C4-2B (cell line): ENCODE data around the gene KRT79.

Experiments
- H3K27ac ChIP-seq: fragments of 450-650 bp; 2 replicates; pipeline ENCODE4 v1.5.1; 2017
- CTCF ChIP-seq: fragments of 450-650 bp; conservative IDR thresholded peaks from 2 replicates; pipeline ENCODE4 v1.5.1; 2017; ENCODE audit warnings: mild to moderate bottlenecking
- ZFX ChIP-seq: fragments of 450-650 bp; IDR thresholded peaks from 2 replicates; pipeline ENCODE4 v1.6.1; 2017

Gene KRT79

DNA sequence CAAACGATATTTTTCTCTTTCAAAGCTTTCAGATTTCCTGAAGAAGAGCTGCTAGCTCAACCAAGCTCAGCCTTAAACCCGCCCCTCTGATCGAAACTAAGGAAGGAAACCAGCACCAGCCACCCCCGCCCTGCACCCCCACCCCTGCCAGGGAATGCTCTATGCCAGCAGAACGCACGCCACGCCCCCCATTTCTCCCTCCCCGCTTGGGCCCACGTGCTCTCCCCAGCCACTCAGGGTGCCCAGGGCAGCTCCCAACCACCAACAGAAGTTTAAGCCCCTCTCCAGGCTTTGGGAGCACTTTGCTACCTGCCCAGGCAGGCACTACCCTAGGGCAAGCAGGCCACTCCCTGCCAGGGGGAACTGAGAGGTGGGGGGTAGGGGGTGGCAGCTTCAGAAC lies 33.5 kb upstream of the KRT79 start:
- H3K27ac ChIP-seq, result no peak overlapping the region
- no peak for TF ChIP-seq CTCF
- no peak for TF ChIP-seq ZFX

DNA sequence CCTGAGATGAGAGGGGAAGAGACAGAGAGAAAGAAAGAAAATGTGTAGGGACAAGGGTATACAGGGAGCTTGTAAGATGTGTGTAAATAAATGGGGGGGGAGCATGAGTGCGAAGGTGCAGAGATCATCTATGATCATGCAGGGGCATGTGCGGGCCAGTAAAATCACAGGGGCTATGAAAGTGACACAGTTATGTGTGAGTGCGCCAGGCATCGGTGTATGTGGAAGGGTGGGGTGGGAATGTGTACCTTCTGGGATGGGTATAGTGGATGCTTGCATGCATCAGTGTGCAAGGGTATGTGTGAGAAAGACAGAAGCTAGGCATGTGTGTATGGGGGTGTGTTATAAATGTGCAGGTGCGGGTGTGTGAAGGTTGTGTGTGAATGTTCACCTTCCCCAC lies 33.0 kb upstream of the KRT79 start:
- no peak for TF ChIP-seq CTCF
- no peak for TF ChIP-seq ZFX
- H3K27ac ChIP-seq, result no peak overlapping the region

- TF ChIP-seq ZFX (no peak), CTCF (peak; percentile 93)
- no peak overlapping the region for H3K27ac ChIP-seq
Observed at GRCh38 chr12:52865090-52865944, 31.2 kb upstream of the KRT79 start.

GRCh38 chr12:52862023-52862422 lies 27.9 kb upstream of the KRT79 start:
- no peak for TF ChIP-seq ZFX
- TF ChIP-seq CTCF, result no peak
- no peak overlapping the region for H3K27ac ChIP-seq

DNA sequence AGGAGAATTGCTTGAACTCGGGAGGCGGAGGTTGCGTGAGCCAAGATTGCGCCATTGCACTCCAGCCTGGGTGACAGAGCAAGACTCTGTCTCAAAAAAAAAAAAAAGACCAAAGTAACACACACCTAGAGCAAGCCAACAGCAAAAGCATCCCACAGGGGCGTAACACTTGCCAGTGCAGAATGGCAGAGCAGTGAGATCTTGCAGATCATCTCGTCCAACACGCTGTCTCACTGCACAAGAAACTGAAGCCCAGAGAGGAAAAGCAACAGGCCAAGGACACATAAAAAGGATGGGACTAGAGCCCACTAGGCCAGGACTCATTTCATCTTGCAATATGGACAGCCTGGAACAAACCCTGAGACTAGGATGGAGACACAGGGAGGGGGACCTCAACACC lies 27.4 kb upstream of the KRT79 start:
- TF ChIP-seq ZFX, result no peak
- no peak overlapping the region for H3K27ac ChIP-seq

- H3K27ac ChIP-seq, result no peak overlapping the region
Observed at GRCh38 chr12:52860102-52860823, 26.2 kb upstream of the KRT79 start.

DNA sequence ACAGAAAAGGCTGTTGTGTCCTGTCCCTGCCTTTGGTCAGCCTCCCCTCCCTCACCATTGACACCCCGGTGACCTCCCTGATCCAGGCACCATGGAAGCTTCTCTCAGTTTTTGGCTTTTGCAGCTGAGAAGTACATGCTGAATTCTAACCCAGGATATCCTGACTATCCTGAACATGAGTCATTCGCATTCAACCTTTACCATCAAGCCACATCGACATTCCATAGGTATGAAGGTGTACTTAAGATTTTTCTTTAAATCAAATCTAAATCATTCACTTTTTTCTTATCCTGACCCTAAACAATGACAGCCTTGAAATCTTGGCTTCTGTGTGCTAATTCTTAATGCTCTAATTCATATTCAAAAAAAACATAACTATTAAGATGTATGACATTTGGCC lies 23.4 kb upstream of the KRT79 start:
- TF ChIP-seq CTCF (no peak), ZFX (no peak)
- no peak overlapping the region for H3K27ac ChIP-seq

More at GRCh38 chr12:52860102-52860823, 26.2 kb upstream of the KRT79 start:
- TF ChIP-seq ZFX (no peak), CTCF (no peak)
